GM21360 (cell line): Measurements from ENCODE around the gene PSTPIP1.

ENCODE experiments used
- ATAC-seq: cut with Tn5 transposase; IDR thresholded peaks from one replicate; pipeline ENCODE4 v1.9.1; 2021; ENCODE audit warnings: mild to moderate bottlenecking, moderate library complexity; ENCODE audit not compliant: unreplicated experiment

PSTPIP1 gene

DNA sequence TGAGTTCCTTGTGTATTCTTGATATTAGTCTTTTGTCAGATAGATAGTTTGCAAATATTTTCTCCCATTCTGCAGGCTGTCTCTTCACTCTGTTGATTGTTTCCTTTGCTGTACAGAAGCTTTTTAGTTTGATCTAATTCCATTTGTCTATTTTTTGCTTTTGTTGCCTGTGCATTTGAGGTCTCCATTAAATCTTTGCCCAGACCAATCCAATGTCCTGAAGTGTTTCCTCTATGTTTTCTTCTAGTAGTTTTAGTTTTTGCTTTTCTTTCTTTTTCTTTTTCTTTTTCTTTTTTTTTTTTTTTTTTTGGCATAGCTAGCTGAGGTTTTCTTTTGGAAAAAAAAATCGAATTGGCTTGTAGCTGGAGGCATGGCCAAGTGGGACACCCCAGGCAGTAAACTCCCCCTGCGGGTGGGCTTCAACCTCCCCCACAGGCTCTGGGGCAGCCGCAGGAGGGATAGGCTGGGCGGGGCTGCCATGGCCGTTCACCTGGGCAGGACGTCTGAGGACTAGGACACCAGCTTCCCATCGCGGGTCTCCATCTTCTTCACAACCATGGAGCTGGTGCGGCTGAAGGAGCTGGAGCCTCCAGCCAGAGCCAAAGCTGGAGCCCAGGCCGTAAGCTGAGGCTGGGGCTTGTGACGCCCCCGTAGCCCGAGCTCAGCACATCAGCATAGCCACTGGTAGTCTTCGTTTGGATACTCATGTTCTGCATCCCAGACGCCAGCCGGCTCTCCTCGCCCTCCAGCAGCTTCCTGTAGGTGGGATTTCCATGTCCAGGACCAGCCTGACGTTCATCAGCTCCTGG, 16.2 kb upstream of the PSTPIP1 start:
- no peak for ATAC-seq

DNA sequence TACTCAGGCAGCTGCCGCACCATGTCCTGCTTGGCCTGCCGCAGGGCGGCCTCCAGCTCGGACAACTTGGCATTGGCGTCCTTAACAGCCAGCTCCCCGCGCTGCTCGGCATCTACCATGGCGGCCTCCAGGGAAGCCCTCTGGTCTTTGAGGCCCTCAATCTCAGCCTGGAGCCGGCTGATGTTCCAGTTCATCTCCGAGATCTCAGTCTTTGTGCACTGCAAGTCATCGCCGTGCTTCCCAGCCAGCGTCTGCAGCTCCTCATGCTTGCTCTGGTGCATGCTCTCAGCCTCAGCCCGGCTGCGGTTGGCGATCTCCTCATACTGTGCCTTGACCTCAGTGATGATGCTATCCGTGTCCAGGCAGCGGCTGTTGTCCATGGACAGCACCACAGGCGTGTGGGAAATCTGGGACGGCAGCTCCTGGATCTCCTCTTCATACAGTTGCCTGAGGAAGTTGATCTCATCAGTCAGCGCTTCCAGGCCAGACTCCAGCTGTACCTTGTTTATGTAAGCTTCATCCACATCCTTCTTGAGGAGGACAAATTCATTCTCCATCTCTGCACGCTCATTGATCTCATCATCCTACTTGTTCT, 15.5 kb upstream of the PSTPIP1 start:
- ATAC-seq = no peak

DNA sequence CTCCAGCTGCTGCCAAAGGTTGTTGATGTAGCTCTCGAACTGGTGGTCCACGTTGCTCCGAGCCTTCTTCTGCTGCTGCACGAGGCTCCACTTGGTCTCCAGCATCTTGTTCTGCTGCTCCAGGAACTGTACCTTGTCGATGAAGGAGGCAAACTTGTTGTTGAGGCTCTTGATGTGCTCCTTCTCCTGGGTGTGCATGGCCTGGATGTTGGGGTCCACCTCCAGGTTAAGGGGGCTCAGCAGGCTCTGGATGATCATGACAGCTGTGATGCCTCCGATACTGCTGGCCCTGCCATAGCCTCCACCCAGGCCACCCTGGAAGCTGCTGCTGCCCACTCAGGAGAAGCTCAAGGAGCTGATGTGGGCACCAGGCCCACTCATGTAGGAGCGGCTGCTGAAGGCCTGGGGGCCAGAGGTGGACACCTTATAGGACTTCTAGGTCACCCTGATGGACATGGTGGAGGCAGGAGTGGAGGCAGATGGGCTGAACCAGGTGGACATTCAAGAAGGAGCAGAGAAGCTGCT, 14.9 kb upstream of the PSTPIP1 start:
- no peak for ATAC-seq

DNA sequence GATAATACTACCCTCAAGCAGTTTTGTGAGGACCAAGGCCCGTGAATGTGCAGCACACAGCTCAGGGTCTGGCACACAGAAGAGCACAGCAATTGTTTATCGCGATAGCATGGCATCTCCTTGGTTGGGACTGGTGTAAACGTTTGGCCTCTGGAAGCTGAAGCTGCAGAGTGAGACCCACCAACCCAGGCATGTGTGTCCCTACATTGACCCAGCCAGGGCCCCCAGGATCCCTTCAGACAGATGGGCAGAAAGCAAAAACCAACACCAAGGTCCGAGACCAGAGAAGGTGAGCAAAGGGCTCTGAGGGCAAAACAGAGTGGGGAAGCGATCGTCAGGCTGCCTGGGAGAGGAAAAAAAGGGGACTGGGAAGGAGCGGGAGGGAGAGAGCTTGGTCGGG, 12.6 kb upstream of the PSTPIP1 start:
- no peak for ATAC-seq

DNA sequence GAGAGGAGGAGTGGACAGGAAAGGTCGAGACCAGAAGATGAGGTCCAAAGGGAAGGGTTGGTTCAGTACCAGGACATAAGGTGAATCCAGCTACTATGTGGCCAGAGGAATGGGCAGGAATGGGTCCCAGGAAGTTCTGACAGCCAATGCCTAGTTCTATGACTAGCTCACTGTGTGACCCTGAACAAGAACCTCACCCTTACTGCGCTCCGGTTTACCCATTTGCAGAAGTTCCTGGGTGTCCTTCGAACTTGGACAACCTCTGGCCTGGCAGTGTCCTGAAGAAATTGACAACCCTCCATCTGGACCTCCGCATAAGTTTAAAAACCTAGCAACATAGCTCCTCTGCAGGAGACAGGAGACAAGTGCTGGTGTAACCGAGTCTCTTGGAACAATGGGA, 12.2 kb upstream of the PSTPIP1 start:
- ATAC-seq = no peak

DNA sequence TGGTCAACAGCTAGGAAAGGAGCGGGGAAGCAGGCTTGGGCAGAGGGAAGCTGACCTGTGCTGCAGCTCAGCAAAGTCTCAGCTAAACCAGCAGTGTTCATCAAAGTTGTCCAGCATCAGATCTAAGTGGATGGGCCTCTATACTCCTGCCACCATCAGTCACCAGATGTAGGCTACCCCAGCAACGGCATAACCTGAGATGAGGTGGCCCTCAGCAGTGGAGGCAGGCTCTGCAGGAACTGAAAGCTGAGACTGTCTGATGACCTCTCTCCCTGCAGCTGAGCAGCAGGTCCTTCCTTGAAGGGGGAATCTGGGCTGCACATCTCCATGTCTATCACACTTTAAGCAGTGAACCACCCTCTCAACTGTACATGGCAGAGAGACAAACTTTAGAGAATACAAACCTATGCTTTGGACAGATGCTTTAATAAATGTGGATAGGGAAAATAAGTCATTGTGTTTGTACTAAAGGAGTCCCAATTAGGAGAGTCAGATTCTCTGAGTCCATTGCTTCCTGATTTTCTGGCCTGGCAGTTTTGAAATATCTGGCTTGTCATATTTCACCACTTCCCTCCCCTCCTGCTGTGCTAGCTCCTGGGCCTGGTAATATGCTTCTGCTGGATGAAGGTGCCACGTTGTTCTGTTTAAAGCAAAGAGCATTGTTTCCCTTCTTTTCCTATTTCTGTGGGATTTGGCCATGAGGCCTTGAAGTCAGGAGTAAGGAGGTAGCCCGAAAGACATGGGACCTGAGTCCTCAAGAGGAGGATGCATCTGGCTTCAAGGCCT, 11.1 kb upstream of the PSTPIP1 start:
- no peak for ATAC-seq

DNA sequence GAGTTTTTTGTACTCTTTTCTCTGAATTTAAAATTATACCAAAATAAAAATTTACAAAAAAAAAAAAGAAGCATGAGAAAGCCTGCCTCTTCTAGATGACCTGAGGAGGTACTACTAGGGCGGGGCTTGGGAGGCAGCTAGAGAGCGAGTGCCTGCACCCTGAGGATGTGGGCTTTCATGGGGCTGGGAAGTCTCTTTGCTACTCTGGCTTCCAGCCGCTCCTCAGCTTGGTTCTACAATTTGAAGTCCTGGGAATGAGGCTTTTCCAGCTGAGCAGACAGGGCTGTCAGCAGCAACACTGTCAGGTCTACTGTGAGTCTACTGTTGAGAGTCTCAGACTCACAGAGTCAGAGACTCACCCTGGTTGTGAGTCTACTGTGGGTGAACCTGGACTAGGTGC, 8.2 kb upstream of the PSTPIP1 start:
- no peak for ATAC-seq

DNA sequence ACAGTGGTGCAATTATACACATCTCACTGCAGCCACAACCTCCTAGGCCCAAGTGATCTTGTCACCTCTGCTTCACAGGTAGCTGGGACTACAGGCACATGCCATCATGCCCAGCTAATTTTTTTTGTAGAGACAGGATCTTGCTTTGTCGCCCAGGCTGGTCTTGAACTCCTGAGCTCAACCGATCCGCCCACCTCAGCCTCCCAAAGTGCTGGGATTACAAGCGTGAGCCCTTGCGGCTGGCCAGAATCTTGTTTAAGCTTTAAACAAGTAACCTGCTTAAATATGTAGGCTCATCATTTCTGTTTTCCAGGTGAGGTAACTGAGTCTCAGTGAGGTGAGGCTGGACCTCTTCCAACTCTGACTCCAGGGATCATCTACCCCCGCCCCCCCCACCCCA, 7.7 kb upstream of the PSTPIP1 start:
- ATAC-seq = no peak

DNA sequence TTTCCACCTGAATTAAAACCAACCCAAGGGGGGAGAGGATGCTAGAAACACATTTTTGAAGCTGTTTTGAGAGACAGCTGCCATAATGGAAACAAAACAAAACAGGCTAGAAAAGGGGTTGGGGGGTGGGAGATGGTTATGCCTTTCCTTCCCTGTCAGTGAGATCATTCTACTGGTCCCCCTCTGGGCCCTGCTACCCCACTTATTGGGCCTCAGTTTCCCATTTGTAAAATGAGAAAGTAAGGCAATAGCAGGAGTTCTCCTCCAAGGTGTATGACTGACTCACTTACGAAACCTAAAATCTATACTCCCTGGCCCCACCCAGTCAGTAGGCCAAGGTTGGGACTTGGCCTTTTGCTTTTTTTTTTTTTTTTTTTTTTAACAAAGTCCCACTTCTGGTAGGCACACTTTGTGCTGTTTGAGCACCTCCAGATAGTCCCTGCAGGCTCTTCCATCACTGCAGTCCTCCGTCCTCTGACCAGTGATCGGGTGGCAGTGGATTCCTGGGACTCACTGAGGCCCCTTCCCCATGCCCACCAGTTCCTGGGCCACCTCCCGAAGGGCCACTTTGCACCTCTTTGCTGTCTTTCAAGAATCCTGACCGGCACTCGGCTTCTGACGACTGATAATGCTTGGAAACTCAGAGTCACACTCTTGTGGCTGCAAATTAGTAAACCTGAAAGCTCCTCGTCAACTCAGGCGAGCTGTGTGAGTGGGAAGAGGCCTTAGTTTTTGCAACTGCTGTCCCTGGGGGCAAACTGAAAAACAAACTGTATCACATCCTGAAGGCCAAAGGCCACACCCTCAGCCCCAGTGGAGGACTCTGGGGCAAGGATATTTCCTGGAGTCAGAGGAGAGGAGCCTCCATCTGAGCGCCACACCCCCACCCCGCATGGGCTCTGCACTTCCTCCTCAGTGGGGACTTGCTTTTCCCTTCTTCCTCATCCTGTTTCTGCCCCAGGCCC, 6.7 kb upstream of the PSTPIP1 start:
- peak; percentile 74 for ATAC-seq

DNA sequence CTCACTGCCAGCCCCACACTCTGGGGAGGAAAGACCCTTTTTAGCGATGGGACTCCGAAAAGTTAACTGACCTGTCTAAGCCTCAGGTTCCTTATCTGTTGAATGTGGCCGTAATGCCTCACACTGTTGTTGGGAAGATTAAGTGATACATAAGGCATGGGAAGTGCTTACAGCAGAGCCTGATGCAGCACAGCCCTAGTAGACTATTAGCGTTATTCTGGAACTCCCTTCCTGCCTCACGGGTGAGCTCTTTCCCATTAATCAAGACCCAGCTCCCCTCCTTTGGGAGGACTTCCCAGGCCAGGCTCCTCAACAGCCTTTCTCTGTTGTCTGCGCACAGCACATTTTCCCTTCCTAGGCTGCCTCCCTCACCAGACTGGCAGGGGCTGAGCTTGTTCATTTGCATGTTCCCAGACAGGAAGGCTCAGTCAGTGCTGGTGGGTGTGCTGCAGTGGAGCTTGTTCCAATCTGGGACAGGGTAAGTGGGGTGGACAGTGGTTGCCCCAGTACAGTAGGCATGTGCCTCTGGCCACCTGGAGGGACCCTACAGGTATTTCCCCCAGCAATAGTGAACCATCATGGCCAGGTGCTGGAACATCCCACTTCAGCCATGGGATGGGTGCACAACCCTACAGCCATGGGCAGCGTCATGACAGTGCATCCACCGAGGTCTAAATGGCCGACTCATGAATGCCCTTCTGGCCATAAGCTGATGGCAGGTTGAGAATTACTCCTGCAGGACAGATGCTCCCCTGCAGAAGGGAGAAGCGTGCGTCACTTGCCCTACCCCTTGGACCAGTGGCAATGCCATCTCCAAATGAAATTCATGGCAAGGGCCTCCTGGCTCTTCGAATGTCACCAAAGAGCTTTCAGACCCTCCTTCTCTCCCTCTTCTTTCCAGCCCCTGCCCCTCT, 5.8 kb upstream of the PSTPIP1 start:
- ATAC-seq = no peak

DNA sequence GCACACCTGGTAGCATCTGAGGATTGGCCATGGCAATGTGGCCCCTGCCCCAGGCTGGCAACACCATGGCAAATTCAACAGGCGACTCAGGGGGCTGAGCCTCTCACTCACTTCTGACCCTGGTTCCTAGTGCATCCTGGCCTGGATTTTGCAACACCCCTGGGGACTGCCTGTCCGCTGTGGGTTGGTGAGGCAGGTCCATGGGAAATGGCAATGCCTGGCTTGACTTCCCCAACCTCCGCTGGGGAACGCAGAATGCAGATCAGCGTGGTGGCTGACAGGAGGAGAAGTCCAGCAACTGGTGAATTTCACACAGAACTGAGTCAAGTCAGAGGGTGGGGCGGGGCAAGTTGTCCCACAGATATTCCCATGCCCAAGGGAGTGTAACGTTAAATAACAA, 3.9 kb upstream of the PSTPIP1 start:
- ATAC-seq = no peak

DNA sequence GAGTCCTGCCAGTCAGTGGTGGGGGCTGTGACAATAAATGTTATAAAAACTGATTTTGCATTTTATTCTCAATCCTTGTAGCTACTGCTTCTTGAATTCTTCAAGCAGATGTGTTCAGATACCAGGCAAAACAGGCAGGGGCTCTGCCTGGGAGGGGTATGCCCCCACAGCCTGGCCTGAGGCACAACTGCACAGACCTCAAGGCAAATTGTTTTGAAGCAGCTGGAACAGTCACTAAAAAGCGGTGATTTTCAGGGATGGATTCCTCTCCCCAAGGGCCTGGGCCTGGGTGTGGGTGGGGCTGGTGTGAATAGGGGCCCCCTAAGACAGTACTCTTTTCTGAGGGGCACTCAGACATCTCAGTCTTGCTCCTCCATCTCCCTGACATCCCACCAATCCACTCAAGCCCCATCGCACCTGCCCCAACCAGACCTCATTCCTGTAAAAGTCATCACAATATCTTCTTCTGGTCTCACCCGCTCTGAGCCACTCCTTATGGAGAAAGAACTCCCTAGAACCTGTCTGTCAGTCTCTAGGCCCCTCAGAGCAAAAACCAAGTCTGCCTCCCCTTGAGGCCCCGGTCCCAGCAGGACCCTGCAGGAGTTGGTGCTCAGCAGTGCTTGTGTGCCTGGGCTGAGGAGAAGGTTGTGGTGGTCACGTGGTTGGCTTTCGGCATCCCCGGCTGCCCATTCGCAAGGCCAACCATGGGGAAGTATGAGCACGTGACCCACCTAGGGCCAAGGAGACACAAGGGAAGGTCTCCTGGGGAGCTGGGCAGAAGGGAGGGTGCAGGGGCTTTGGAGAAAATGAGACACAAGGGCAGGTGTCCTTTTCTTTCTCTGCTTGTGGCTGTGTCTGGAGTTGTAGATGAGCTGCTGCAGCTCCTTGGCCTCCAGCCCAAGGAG, 2.9 kb upstream of the PSTPIP1 start:
- ATAC-seq = no peak

DNA sequence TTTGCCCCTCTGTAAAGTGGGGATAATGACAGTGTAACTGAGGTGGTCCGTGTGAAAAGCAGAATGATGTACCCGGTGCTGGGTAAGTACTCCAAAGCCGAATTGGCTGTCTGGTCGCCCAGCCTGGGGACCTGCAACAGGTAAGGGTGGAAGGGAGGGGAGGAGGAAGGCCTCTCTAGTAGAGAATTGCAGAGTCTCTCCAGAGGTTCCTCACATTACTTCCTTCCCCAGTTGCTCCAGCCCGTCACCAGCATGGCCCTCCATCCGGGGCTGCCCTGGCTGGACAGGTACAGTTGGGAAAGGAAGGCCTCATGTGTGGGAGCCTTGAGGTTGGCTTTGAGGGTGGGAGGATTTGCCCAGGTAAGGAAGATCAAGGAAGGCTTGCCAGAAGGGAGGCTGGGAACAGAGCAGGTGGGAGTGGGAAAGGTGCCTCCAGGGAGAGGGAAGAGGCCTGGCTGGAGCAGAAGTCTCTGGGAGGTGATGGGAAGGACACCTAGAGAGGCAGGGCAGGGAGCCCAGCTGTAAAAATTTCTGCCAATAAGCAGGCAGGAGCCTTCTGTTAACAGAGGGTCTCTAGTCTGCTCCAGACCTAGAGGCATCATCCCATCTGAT, 1.7 kb upstream of the PSTPIP1 start:
- no peak for ATAC-seq

DNA sequence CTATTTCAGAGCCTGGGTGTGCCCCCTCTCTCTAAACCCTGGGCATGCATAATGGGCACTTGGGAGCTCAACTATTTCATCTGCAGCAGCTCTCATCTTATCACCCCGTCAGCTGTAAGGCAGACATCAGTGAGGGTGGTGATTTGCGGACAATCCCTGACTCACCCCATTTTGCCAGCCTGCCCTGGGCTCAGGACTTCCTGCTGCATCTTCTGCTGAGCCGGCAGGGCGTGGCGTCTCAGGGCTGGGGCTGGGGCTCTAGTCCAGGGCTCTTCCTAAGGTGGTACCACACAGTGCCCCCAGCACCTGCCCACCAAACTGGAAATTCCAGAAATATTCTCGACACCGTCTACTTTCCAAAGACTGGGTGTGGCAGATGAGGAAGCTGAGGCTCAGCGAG, 925 bp upstream of the PSTPIP1 start:
- no peak for ATAC-seq

DNA sequence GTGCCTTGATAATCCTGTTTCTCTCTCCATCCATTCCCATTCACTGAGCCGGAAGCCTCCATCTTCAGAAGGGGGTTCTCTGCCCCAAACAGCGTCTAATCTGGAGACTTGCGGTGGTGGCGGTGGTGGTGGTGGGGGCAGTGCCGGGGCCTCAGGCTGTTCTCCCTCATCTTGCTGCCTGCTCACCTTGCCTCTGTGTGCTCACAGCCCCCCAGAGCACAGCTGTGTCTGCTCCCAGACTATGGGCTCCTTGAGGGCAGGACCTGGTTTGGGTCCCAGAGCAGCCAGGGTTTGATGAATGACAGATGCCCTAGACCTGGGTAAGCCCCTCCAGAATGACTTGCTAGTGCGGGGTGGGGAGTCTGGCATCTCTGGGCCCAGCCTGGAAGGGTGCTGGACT, 430 bp upstream of the PSTPIP1 start:
- ATAC-seq = no peak

DNA sequence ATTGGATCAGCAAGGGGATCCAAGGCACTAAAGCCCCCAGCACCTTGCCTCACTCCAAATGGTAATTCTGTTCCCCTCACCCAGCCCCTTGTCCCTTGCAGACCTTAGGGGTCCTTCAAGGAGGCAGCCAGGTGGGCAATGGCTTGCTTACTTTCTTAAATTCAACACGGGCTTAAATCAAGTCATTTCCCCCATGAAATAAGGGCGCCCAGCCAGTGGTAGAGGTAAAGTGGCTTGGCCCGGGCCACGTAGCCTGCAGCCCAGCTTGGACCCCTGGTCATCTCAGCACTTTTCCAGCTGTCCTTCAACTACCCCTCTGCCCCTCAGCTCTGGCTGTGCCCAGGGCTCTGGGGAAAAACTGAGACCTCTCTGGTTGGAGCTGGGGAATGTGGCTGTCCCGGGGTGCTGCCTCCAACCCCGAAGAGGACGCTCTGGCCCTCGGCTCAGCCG, 1.2 kb downstream of the PSTPIP1 start:
- ATAC-seq = no peak

DNA sequence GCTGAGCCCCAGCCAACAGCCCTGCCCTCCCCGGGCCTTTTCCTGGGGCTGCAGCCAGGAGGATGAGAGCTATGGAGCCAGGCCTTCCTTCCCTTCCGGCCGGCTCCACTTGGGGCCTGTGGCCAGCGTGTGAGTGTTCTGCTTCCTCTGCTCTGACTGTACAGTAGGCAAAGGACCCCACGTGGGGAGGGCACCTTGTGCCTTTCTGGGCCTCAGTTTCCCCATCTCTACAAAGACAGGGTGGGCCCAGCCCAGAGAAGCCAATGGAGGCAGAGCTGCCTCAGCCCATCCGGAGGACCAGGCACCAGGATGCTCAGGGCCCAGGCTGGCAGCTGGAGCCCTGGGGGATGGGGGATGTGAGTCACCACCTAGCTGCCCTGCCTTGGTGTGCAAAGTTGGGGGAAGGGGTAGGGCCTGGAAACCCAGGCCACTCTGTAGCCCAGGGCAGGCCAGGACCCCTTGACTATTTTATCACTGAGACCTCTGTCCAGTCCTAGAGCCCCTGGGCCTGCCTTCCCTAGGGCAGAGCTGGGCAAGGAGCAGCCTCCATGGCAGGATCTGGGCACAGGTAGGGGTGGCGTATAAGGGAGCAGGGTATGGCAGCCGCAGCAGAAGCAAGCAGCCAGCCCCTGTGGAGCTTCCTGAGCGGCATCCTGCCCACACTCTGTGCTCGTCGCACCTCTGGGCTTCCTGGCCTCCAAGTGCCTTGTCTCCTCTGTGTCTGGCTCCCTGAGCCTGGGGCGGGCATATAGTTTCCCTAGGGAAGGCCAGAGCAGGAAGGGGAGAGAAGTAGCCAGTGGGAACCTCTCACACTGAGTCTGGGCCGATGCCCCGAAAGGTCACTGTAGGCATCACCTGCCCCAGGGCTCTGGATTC, 1.8 kb downstream of the PSTPIP1 start:
- ATAC-seq = no peak
